ENCODE data around the gene PCCA.

GRCh38 chr13:100176801-100177400, 88.0 kb downstream of the PCCA start:
- no peak for TF ChIP-seq ARNTL (CRISPR knock-in tag; IDR thresholded peaks at IDR 0.05; ENCODE audit: borderline replicate concordance, low read depth)
- no peak for TF ChIP-seq TSHZ2 (CRISPR knock-in tag; IDR thresholded peaks at IDR 0.05)
- TF ChIP-seq, protein P1, sequence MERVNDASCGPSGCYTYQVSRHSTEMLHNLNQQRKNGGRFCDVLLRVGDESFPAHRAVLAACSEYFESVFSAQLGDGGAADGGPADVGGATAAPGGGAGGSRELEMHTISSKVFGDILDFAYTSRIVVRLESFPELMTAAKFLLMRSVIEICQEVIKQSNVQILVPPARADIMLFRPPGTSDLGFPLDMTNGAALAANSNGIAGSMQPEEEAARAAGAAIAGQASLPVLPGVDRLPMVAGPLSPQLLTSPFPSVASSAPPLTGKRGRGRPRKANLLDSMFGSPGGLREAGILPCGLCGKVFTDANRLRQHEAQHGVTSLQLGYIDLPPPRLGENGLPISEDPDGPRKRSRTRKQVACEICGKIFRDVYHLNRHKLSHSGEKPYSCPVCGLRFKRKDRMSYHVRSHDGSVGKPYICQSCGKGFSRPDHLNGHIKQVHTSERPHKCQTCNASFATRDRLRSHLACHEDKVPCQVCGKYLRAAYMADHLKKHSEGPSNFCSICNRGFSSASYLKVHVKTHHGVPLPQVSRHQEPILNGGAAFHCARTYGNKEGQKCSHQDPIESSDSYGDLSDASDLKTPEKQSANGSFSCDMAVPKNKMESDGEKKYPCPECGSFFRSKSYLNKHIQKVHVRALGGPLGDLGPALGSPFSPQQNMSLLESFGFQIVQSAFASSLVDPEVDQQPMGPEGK (CRISPR knock-in tag; IDR thresholded peaks at IDR 0.05; ENCODE audit: borderline replicate concordance), result no peak
- no peak for TF ChIP-seq RARB (CRISPR knock-in tag; IDR thresholded peaks at IDR 0.05)
- TF ChIP-seq ISL1 (CRISPR knock-in tag; IDR thresholded peaks at IDR 0.05), result peak; percentile 31; the same call in 1 of the 2 replicates
- TF ChIP-seq ZFP3 (CRISPR knock-in tag; IDR thresholded peaks at IDR 0.05), result no peak
- TF ChIP-seq ZFP30 (CRISPR knock-in tag; IDR thresholded peaks at IDR 0.05), result no peak
- no peak for TF ChIP-seq SNAI2 (CRISPR knock-in tag; IDR thresholded peaks at IDR 0.05)
- no peak for TF ChIP-seq PPARA (CRISPR knock-in tag; IDR thresholded peaks at IDR 0.05; ENCODE audit: borderline replicate concordance)
- TF ChIP-seq CSDC2 (CRISPR knock-in tag; IDR thresholded peaks at IDR 0.05), result no peak
- no peak for TF ChIP-seq TCF4 (CRISPR knock-in tag; IDR thresholded peaks at IDR 0.05; ENCODE audit: borderline replicate concordance)
- no peak for TF ChIP-seq POU6F1 (CRISPR knock-in tag; IDR thresholded peaks at IDR 0.05; ENCODE audit: borderline replicate concordance, low read depth)
- TF ChIP-seq OSR1 (CRISPR knock-in tag; IDR thresholded peaks at IDR 0.05), result no peak

All from SK-N-SH treated with all-trans-retinoic acid at 6 μM for 48 hours (cell line).